Activated CD4-positive, alpha-beta memory T cell treated with anti-CD3 and anti-CD28 coated beads for 36 hours (primary cell): ENCODE results near the gene FLT4. TPM values are rescaled to one million over a fixed set of nuclear protein-coding genes. Genes with fewer than 3 reads are reported as not detected.

Experiments
- CTCF ChIA-PET: fragments of 350-600 bp; sonication (Branson Sonifier 250); formaldehyde crosslinking; loops from one replicate; lab custom pipeline; 2021; ENCODE audit warnings: antibody characterized with exemption, inconsistent platforms; lab: Charles Lee
- POLR2A ChIA-PET: fragments of 350-600 bp; sonication (Branson Sonifier 250); formaldehyde crosslinking; loops from one replicate; lab custom pipeline; 2021; ENCODE audit warnings: antibody characterized with exemption; lab: Charles Lee
- DNase-seq: peaks from one replicate; pipeline ENCODE4 v3.0.0-alpha.2; 2020
- H3K27ac Mint-ChIP-seq: one replicate; pipeline ENCODE4 v1.8.0; 2021; ENCODE audit warnings: mixed read lengths
- H3K27me3 Mint-ChIP-seq: one replicate; pipeline ENCODE4 v1.8.0; 2021; ENCODE audit warnings: mixed read lengths
- H3K36me3 Mint-ChIP-seq: one replicate; pipeline ENCODE4 v1.8.0; 2021; ENCODE audit warnings: mixed read lengths
- H3K4me1 Mint-ChIP-seq: one replicate; pipeline ENCODE4 v1.8.0; 2021; ENCODE audit warnings: low read depth, mixed read lengths
- H3K4me3 Mint-ChIP-seq: one replicate; pipeline ENCODE4 v1.8.0; 2021; ENCODE audit warnings: mild to moderate bottlenecking, mixed read lengths
- H3K9me3 Mint-ChIP-seq: one replicate; pipeline ENCODE4 v1.8.0; 2021; ENCODE audit warnings: mixed read lengths
- intact Hi-C: fragments of 100-400 bp; cut with micrococcal nuclease; formaldehyde crosslinking; loops from one replicate; pipeline ENCODE4 v1.15.1; 2023
- total RNA-seq, 2 experiments: library from RNA; stranded (reverse); gene quantifications; one replicate each; pipeline ENCODE4 v1.2.3, GENCODE V29; 2021

Gene FLT4
- total RNA-seq, 2 experiments from 2014 or later = 1.4 to 2.0 TPM

DNA sequence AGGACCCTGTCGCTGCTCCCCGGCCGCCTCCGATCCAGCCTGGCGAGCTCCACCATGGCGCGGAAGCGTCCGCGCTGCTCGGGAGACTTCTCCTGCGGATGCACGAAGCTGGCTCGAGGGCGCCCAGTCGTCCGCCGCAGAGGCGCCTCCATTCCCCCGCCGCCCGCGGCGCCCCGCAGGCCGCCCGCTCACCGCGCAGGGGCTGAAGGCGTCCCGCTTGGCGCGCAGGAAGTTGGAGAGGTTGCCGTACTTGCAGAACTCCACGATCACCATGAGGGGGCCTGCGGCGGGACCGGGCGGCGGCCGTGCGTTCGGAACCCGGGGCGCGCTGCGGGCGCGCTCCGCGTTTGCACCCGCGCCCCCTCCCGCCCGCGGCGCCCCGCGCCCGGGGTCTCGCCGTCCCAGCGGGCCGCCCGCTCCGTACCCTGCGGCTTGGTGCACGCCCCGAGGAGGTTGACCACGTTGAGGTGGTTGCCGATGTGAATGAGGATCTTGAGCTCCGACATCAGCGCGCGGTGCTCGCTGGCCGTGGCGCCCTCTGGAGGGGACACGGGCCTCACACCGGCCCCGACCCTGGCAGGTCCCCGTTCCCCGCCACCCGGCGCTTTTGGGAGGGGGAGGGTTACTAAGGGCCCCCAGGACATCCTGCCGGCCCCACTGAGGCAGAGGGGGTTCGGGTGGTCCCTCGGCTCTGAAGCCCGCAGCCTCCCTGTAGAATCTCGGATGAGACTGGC, 30.4 kb downstream of the FLT4 start:
- H3K4me3 Mint-ChIP-seq = no peak overlapping the region
- POLR2A ChIA-PET = interaction anchor here (0.6 kb wide), 1 partner anchor 175 kb away, joined by 3 read pairs; no protein-coding TSS in a partner anchor
- CTCF ChIA-PET = interaction anchor here (0.7 to 1.5 kb wide), 12 partner anchors 9 to 327 kb away, joined by 3 to 9 read pairs (median 3); partner anchors contain the start of gene MAPK9
- DNase-seq = peak; percentile 53
- H3K4me1 Mint-ChIP-seq = peaks cover 4% of the 10 kb centered on the region
- intact Hi-C loops = no loop called here
- H3K27me3 Mint-ChIP-seq = peaks cover 2% of the 10 kb centered on the region
- no peaks in the 10 kb centered on the region for H3K36me3 Mint-ChIP-seq
- H3K9me3 Mint-ChIP-seq = no peaks in the 10 kb centered on the region
- no peak overlapping the region for H3K27ac Mint-ChIP-seq

DNA sequence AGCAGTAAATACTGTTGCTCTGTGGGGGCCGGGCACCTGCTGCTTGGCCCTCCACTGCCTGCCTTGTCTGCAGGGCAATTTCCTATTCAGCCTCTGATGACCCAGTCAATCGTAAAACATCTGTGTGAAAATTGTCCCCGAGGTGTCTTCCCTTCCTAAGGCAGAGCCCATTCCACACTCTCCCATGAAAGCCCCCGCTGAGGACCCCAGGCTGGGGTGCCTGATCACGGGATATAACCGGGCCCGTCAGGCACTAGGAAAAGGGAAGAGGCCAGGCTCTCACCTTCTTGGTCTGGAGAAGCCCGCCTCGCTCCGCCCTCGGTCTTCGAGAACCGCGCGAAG, 30.9 kb downstream of the FLT4 start:
- peaks cover 2% of the 10 kb centered on the region for H3K4me1 Mint-ChIP-seq
- CTCF ChIA-PET = interaction anchor here (0.7 to 1.5 kb wide), 10 partner anchors 9 to 212 kb away, joined by 3 to 9 read pairs (median 3); no protein-coding TSS in a partner anchor
- H3K9me3 Mint-ChIP-seq = no peaks in the 10 kb centered on the region
- DNase-seq = no peak
- H3K27me3 Mint-ChIP-seq = peaks cover 2% of the 10 kb centered on the region
- H3K27ac Mint-ChIP-seq = no peak overlapping the region
- H3K4me3 Mint-ChIP-seq = no peak overlapping the region
- intact Hi-C loops = no loop called here
- H3K36me3 Mint-ChIP-seq = no peaks in the 10 kb centered on the region
- POLR2A ChIA-PET = interaction anchor here (0.6 kb wide), 1 partner anchor 176 kb away, joined by 3 read pairs; no protein-coding TSS in a partner anchor

DNA sequence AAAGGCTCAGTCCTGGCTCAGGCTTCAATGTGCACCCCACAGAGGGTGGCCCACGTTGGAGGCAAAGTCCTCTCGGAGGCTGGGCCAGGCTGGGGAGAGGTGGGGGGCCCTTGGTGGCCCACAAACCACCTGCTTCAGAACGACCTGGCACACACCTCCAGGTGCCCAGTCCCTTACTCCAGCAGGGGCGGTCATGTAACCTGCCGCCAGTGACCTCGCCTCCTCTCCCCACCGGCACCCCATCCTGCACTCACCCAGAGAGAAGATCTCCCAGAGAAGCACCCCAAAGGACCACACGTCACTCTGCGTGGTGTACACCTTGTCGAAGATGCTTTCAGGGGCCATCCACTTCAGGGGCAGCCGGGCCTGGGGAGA, 35.6 kb downstream of the FLT4 start:
- no peak overlapping the region for H3K4me3 Mint-ChIP-seq
- H3K36me3 Mint-ChIP-seq = no peaks in the 10 kb centered on the region
- ChIA-PET POLR2A (no interaction called here), CTCF (no interaction called here)
- H3K9me3 Mint-ChIP-seq = no peaks in the 10 kb centered on the region
- DNase-seq = no peak
- H3K27me3 Mint-ChIP-seq = peaks cover 2% of the 10 kb centered on the region
- peaks cover 2% of the 10 kb centered on the region for H3K4me1 Mint-ChIP-seq
- no peak overlapping the region for H3K27ac Mint-ChIP-seq
- intact Hi-C loops = no loop called here

DNA sequence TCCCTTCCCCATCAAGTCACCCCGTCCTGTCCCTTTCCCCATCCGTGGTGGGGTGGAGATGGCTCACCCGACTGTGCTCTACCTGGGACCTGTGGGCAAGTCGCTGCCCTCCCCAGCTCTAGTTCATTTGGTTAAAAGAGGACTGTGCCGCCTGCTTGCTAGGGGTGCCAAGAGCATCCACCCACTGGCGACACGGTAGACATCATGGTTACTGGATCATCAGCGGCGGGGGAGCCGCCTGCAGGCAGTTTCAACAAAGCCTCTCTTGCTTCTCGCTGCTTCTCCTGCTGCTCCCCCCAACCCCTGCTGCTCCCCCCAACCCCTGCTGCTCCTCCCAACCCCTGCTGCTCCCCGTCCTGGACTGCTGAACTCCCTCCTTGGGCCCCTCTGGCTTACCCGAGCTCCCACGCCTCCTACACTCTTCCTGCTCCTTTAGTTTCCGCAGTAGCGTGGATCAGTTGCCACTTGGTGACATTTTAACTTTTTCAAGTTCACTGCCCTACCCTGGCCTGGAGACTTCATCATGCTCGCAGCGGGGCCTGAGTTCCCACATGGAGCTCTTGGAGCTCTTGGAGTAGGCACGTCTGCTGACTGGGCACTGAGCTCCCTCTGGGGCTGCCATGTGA, 36.1 kb downstream of the FLT4 start:
- H3K4me1 Mint-ChIP-seq = peaks cover under 1% of the 10 kb centered on the region

DNA sequence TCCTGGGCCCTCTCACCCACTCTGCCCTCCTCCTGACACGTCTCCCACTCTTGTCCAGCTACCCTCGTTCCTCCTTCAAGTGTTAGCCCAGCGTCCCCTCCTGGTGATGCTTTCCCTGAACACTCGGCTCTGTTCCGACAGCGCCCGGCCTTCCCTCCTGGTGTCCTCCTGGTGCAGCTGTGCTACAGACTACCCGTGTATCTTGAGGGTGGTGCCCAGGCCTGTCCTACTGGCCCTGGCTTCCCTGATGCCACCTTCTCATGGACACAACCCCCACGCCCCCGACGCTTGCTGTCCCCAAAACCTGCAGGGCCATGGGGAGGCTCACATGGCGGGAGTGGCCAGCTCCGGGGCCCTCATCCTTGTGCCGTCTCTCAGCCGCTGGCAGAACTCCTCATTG, 36.7 kb downstream of the FLT4 start:
- Mint-ChIP-seq H3K9me3 (no peaks in the 10 kb centered on the region), H3K4me1 (no peaks in the 10 kb centered on the region), H3K36me3 (no peaks in the 10 kb centered on the region), H3K27ac (no peak overlapping the region), H3K27me3 (no peaks in the 10 kb centered on the region), H3K4me3 (no peak overlapping the region)
- ChIA-PET CTCF (no interaction called here), POLR2A (no interaction called here)
- no peak for DNase-seq
- intact Hi-C loops = no loop called here

More for the DNA sequence above, 36.1 kb downstream of the FLT4 start:
- H3K27me3 Mint-ChIP-seq = peaks cover under 1% of the 10 kb centered on the region
- no peak for DNase-seq
- intact Hi-C loops = no loop called here
- H3K4me3 Mint-ChIP-seq = no peak overlapping the region
- H3K36me3 Mint-ChIP-seq = no peaks in the 10 kb centered on the region
- ChIA-PET CTCF (no interaction called here), POLR2A (no interaction called here)
- H3K27ac Mint-ChIP-seq = no peak overlapping the region
- H3K9me3 Mint-ChIP-seq = no peaks in the 10 kb centered on the region

DNA sequence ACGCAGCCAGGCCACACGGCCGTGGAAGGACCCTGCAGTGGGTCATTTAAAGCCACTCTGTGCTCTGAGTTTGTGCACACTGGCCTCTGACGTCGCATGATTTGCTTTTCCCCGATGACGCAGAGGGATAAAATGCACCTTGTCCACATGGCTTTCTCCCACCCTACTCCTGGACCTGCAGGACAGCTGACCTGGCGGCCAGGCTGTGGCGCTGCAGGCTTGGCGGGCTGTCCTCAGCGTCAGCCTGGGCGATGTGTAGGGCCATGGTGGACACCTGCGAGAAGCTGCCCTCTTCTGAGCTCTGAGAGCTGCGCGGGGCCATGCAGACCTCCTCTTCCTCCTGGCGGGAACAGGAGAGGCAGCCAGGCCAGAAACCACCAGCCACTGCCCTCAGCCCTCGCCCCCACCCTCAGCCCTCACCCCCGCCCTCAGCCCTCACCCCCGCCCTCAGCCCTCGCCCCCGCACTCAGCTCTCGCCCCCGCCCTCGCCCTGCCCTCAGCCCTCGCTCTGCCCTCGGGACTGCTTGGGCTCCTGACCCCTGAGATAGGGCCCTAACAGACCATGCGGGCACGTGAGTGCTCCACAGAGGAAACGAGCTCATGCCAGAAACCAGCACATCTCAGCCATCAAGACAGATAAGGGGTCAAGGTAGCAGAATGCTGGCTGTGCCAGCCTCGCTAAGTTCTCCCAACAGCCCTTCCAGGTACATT, 38.1 kb downstream of the FLT4 start:
- H3K27me3 Mint-ChIP-seq = no peaks in the 10 kb centered on the region
- H3K9me3 Mint-ChIP-seq = no peaks in the 10 kb centered on the region
- no peak for DNase-seq
- CTCF ChIA-PET = no interaction called here
- intact Hi-C loops = no loop called here
- H3K27ac Mint-ChIP-seq = no peak overlapping the region
- POLR2A ChIA-PET = no interaction called here
- no peak overlapping the region for H3K4me3 Mint-ChIP-seq
- H3K36me3 Mint-ChIP-seq = no peaks in the 10 kb centered on the region
- H3K4me1 Mint-ChIP-seq = no peaks in the 10 kb centered on the region

DNA sequence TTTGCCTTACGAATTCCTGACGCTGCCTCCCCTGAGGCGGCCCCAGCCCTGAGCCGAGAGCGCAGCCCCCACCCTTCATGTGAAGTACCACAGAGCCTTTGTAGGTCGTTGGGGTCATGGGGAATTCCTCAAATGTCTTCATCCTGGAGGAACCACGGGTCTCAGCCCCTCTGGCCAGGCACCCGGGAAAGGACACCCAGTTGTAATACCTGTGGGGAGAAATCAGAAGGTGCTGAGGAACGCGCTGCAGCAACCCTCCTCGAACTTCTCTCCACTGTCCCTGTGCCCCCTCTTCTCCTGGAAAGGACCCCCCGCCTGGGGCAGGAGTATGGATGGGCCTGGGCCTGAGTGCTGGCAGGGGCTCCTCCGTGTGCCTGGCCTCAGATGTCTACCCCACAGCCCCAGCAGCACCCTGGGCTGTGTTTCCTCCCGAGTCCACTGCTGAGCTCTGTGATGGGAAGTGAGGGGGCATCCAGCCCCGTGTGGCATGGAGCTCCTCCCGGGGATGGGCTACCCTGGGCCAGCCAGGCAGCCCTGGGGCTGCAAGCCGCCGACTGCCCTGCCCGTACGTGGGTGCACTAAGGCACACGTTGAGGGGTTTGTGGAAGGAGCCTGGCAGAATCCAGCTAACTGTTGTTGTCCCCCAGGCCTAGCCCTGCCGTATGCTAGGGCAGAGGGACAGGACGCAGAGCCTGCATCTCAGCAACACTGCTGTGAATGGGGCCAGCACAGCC, 39.4 kb downstream of the FLT4 start:
- DNase-seq = no peak
- Mint-ChIP-seq H3K4me1 (no peaks in the 10 kb centered on the region), H3K4me3 (no peak overlapping the region), H3K9me3 (no peaks in the 10 kb centered on the region), H3K27ac (no peak overlapping the region), H3K36me3 (no peaks in the 10 kb centered on the region), H3K27me3 (no peaks in the 10 kb centered on the region)
- intact Hi-C loops = loop anchor here (10.0 kb wide), 1 partner anchor 115 kb away; the partner anchor contains the start of gene CNOT6
- ChIA-PET POLR2A (no interaction called here), CTCF (no interaction called here)

DNA sequence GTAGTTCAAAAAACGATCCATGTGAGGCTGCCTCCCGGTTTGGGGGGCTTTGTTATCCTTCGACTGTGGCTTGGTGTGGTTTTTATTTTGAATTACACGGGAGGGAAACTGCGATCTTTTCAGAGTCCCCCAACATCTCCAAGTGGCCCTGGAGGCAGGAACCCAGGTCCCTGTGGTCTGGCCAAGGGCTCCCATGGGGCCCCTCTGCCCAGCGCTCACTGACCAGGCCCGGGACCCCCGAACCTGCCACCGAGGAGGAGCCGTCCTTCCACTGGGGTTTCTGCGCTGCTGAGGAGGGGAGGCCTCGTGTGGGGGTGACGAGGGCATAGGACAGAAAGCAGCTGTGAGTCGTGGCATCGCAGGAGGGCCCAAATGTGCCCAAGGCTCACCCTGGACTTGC, 40.0 kb downstream of the FLT4 start:
- Mint-ChIP-seq H3K4me1 (no peaks in the 10 kb centered on the region), H3K27me3 (no peaks in the 10 kb centered on the region), H3K9me3 (no peaks in the 10 kb centered on the region), H3K4me3 (no peak overlapping the region), H3K36me3 (no peaks in the 10 kb centered on the region), H3K27ac (no peak overlapping the region)
- no peak for DNase-seq
- CTCF ChIA-PET = interaction anchor here (1.7 kb wide), 1 partner anchor 10 kb away, joined by 5 read pairs; no protein-coding TSS in a partner anchor
- POLR2A ChIA-PET = no interaction called here
- intact Hi-C loops = loop anchor here (10.0 kb wide), 1 partner anchor 115 kb away; the partner anchor contains the start of gene CNOT6

DNA sequence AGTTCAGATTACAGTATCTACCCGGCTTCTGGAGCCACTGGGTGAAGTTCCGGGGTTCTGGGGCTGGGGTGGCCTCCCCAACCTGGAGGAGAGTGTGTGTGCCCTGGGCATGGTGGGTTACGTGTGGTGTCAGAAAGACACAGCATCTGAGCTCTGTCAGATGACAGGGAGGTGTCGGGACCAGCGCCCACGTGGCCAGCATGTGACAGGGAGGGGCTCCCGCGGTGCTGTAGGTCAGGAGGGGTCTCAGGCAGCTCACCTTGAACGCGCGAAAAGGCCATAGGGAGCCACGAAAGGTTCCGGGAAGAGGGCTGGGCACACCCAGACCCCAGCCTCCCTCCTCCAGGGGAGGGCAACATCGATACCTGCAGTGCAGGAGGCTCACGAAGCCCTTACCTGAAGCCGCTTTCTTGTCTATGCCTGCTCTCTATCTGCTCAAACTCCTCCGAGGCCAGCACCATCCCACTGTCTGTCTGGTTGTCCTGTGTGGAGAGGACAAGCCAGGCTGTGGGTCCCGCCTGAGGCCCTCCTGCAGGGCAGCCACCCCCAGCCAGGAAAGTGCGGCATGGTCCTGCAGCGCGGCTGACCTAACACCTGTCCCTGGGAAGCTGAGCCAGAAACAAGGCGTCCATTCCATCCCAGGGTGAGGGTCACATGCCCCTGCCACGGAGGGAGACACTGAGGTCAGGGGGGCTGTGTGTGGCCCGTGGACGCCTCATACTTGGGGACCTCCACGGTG, 40.7 kb downstream of the FLT4 start:
- Mint-ChIP-seq H3K36me3 (no peaks in the 10 kb centered on the region), H3K4me1 (no peaks in the 10 kb centered on the region), H3K27ac (no peak overlapping the region), H3K27me3 (no peaks in the 10 kb centered on the region), H3K4me3 (no peak overlapping the region), H3K9me3 (no peaks in the 10 kb centered on the region)
- ChIA-PET POLR2A (no interaction called here), CTCF (interaction anchor here (1.7 kb wide), 1 partner anchor 10 kb away, joined by 5 read pairs; no protein-coding TSS in a partner anchor)
- intact Hi-C loops = loop anchor here (10.0 kb wide), 1 partner anchor 114 kb away; the partner anchor contains the start of gene CNOT6
- DNase-seq = no peak

DNA sequence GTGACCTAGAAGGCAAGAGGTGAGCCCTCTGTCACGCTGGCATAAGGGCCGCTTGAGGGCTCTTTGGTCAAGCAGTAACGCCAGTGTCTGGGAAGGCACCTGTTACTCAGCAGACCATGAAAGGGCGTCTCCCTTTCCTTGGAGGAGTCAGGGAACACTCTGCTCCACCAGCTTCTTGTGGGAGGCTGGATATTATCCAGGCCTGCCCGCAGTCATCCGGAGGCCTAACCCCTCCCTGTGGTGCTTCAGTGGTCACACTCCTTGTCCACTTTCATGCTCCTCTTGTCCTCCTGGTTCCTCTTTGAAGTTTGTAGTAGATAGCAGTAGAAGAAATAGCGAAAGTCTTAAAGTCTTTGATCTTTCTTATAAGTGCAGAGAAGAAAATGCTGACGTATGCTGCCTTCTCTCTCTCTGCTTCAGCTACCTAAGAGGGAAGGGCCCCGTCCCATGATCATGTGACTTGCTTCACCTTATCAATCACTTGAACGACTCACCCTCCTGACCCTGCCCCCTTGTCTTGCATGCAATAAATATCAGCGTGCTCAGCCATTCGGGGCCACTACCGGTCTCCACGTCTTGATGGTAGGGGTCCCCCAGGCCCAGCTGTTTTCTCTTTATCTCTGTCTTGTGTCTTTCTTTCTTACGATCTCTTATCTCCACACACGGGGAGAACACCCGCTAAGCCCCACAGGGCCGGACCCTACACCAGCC, 41.4 kb downstream of the FLT4 start:
- Mint-ChIP-seq H3K9me3 (no peaks in the 10 kb centered on the region), H3K27ac (no peak overlapping the region), H3K36me3 (no peaks in the 10 kb centered on the region), H3K4me3 (no peak overlapping the region), H3K4me1 (no peaks in the 10 kb centered on the region), H3K27me3 (no peaks in the 10 kb centered on the region)
- CTCF ChIA-PET = interaction anchor here (1.7 kb wide), 1 partner anchor 11 kb away, joined by 5 read pairs; no protein-coding TSS in a partner anchor
- intact Hi-C loops = loop anchor here (10.0 kb wide), 1 partner anchor 113 kb away; the partner anchor contains the start of gene CNOT6
- no peak for DNase-seq
- POLR2A ChIA-PET = no interaction called here
